Activated CD8-positive, alpha-beta T cell treated with anti-CD3 and anti-CD28 coated beads, Interleukin-2, amount 10 ng/mL, durations not matched to agents 7 days and 5 days (primary cell): ENCODE measurements around the gene USP53. TPM values are rescaled to one million over a fixed set of nuclear protein-coding genes. Genes with fewer than 3 reads are reported as not detected.
A peak's percentile ranks its signal among the peaks of the same experiment; 100 is the strongest.
"Not testable (repeated sequence)": the region's sequence is repeated elsewhere in the genome, so short reads cannot be mapped to it uniquely, and the experiment has no call there.

Experiments used
- ATAC-seq: fragments of 150-1000 bp; cut with Tn5 transposase; one replicate; pipeline ENCODE4 v1.10.0; 2021; ENCODE audit warnings: moderate library complexity
- CTCF ChIA-PET: fragments of 350-600 bp; sonication (Branson Sonifier 250); formaldehyde crosslinking; loops from one replicate; lab custom pipeline; 2021; ENCODE audit warnings: antibody characterized with exemption; lab: Charles Lee
- POLR2A ChIA-PET: fragments of 350-600 bp; sonication (Branson Sonifier 250); formaldehyde crosslinking; loops from one replicate; lab custom pipeline; 2021; ENCODE audit warnings: antibody characterized with exemption; lab: Charles Lee
- DNase-seq: peaks from one replicate; pipeline ENCODE4 v3.0.0-alpha.2; 2020
- H3K27ac Mint-ChIP-seq: one replicate; pipeline ENCODE4 v1.8.0; 2021; ENCODE audit warnings: mild to moderate bottlenecking, mixed read lengths
- H3K27me3 Mint-ChIP-seq: one replicate; pipeline ENCODE4 v1.8.0; 2021; ENCODE audit warnings: low read depth, mixed read lengths
- H3K36me3 Mint-ChIP-seq: one replicate; pipeline ENCODE4 v1.8.0; 2021; ENCODE audit warnings: low read depth, mixed read lengths
- H3K4me1 Mint-ChIP-seq: one replicate; pipeline ENCODE4 v1.8.0; 2021; ENCODE audit warnings: low read depth, mixed read lengths
- H3K4me3 Mint-ChIP-seq: one replicate; pipeline ENCODE4 v1.8.0; 2021; ENCODE audit warnings: mild to moderate bottlenecking, mixed read lengths
- H3K9me3 Mint-ChIP-seq: one replicate; pipeline ENCODE4 v1.8.0; 2022; ENCODE audit warnings: mixed read lengths; ENCODE audit not compliant: insufficient read depth
- total RNA-seq, 2 experiments: library from RNA; stranded (reverse); gene quantifications; one replicate each; pipeline ENCODE4 v1.2.3, GENCODE V29; 2021

USP53 gene
- 10 to 100 TPM in 1 of 2 experiments, 1 to 10 TPM in 1; 10.0 to 10.1 TPM for total RNA-seq

GRCh38 chr4:119212234-119212963, at the start of gene USP53:
TSS of gene USP53 (plus strand) at chr4:119212713. CDS start at chr4:119239760, 27,047 bp downstream.
- Mint-ChIP-seq H3K27me3 (no peaks in the 10 kb centered on the region), H3K9me3 (no peaks in the 10 kb centered on the region), H3K27ac (peak within 1 kb of the TSS; percentile 88), H3K36me3 (peaks cover 4% of the 10 kb centered on the region), H3K4me1 (peaks cover 36% of the 10 kb centered on the region), H3K4me3 (peak within 1 kb of the TSS; percentile 97)
- ChIA-PET CTCF (interaction anchor here (0.7 to 6.4 kb wide), 19 partner anchors 11 to 246 kb away, joined by 3 to 53 read pairs (median 3); a partner anchor contains a TSS), POLR2A (interaction anchor here (0.9 to 3.0 kb wide), 13 partner anchors 9 to 351 kb away, joined by 3 to 29 read pairs (median 4); a partner anchor contains a TSS)
- DNase-seq: peak; percentile 98
- peak; percentile 96 for ATAC-seq

- Mint-ChIP-seq H3K27ac (no peak overlapping the region), H3K27me3 (peaks cover 8% of the 10 kb centered on the region), H3K4me3 (no peak overlapping the region), H3K36me3 (no peaks in the 10 kb centered on the region), H3K4me1 (no peaks in the 10 kb centered on the region), H3K9me3 (no peaks in the 10 kb centered on the region)
- CTCF ChIA-PET: no interaction called here
- DNase-seq (no peak), ATAC-seq (no peak)
- POLR2A ChIA-PET: no interaction called here
Measured at GRCh38 chr4:119165767-119166166, 46.7 kb upstream of the USP53 start.

- H3K36me3 Mint-ChIP-seq: no peaks in the 10 kb centered on the region
- H3K9me3 Mint-ChIP-seq: no peaks in the 10 kb centered on the region
- CTCF ChIA-PET: interaction anchor here (0.8 kb wide), 1 partner anchor 9 kb away, joined by 3 read pairs; no protein-coding TSS in a partner anchor
Measured at GRCh38 chr4:119170195-119170594, 42.3 kb upstream of the USP53 start.

GRCh38 chr4:119172223-119172622, 40.3 kb upstream of the USP53 start:
- CTCF ChIA-PET: no interaction called here
- Mint-ChIP-seq H3K4me3 (no peak overlapping the region), H3K36me3 (no peaks in the 10 kb centered on the region), H3K9me3 (no peaks in the 10 kb centered on the region), H3K27me3 (no peaks in the 10 kb centered on the region), H3K4me1 (no peaks in the 10 kb centered on the region), H3K27ac (no peak overlapping the region)
- POLR2A ChIA-PET: no interaction called here
- ATAC-seq: no peak
- DNase-seq: no peak

More at GRCh38 chr4:119170195-119170594, 42.3 kb upstream of the USP53 start:
- Mint-ChIP-seq H3K27ac (no peak overlapping the region), H3K27me3 (no peaks in the 10 kb centered on the region), H3K4me1 (no peaks in the 10 kb centered on the region), H3K4me3 (no peak overlapping the region)
- DNase-seq (no peak), ATAC-seq (no peak)
- POLR2A ChIA-PET: no interaction called here

- H3K27me3 Mint-ChIP-seq, H3K36me3 Mint-ChIP-seq, H3K9me3 Mint-ChIP-seq, H3K27ac Mint-ChIP-seq, POLR2A ChIA-PET, H3K4me3 Mint-ChIP-seq, ATAC-seq, CTCF ChIA-PET, H3K4me1 Mint-ChIP-seq, DNase-seq: not testable (repeated sequence)
Measured at GRCh38 chr4:119173729-119174361, 38.7 kb upstream of the USP53 start.

- H3K27ac Mint-ChIP-seq: no peak overlapping the region
- ATAC-seq (no peak), DNase-seq (no peak)
- H3K9me3 Mint-ChIP-seq: no peaks in the 10 kb centered on the region
- H3K4me3 Mint-ChIP-seq: no peak overlapping the region
- no peaks in the 10 kb centered on the region for H3K4me1 Mint-ChIP-seq
- peaks cover 3% of the 10 kb centered on the region for H3K27me3 Mint-ChIP-seq
- CTCF ChIA-PET: interaction anchor here (1.1 kb wide), 1 partner anchor 9 kb away, joined by 3 read pairs; no protein-coding TSS in a partner anchor
- H3K36me3 Mint-ChIP-seq: no peaks in the 10 kb centered on the region
- POLR2A ChIA-PET: no interaction called here
Measured at GRCh38 chr4:119179011-119179410, 33.5 kb upstream of the USP53 start.

GRCh38 chr4:119184128-119184527, 28.4 kb upstream of the USP53 start:
- DNase-seq (no peak), ATAC-seq (no peak)
- H3K27me3 Mint-ChIP-seq: no peaks in the 10 kb centered on the region
- no peak overlapping the region for H3K4me3 Mint-ChIP-seq
- no peaks in the 10 kb centered on the region for H3K9me3 Mint-ChIP-seq
- ChIA-PET POLR2A (no interaction called here), CTCF (no interaction called here)
- no peaks in the 10 kb centered on the region for H3K36me3 Mint-ChIP-seq
- H3K27ac Mint-ChIP-seq: no peak overlapping the region
- H3K4me1 Mint-ChIP-seq: no peaks in the 10 kb centered on the region

- H3K36me3 Mint-ChIP-seq: no peaks in the 10 kb centered on the region
- POLR2A ChIA-PET: no interaction called here
- DNase-seq (no peak), ATAC-seq (no peak)
- H3K9me3 Mint-ChIP-seq: no peaks in the 10 kb centered on the region
- H3K27me3 Mint-ChIP-seq: no peaks in the 10 kb centered on the region
- H3K4me1 Mint-ChIP-seq: peaks cover 3% of the 10 kb centered on the region
- no peak overlapping the region for H3K27ac Mint-ChIP-seq
- H3K4me3 Mint-ChIP-seq: no peak overlapping the region
- CTCF ChIA-PET: interaction anchor here (0.8 kb wide), 1 partner anchor 13 kb away, joined by 3 read pairs; no protein-coding TSS in a partner anchor
Measured at GRCh38 chr4:119189638-119190037, 22.9 kb upstream of the USP53 start.

GRCh38 chr4:119190354-119190753, 22.2 kb upstream of the USP53 start:
- Mint-ChIP-seq H3K27me3 (no peaks in the 10 kb centered on the region), H3K36me3 (no peaks in the 10 kb centered on the region), H3K27ac (no peak overlapping the region), H3K4me3 (no peak overlapping the region), H3K4me1 (peaks cover 3% of the 10 kb centered on the region), H3K9me3 (no peaks in the 10 kb centered on the region)
- DNase-seq (no peak), ATAC-seq (no peak)
- ChIA-PET CTCF (no interaction called here), POLR2A (no interaction called here)

GRCh38 chr4:119191505-119191904, 21.0 kb upstream of the USP53 start:
- no peaks in the 10 kb centered on the region for H3K9me3 Mint-ChIP-seq
- H3K27me3 Mint-ChIP-seq: no peaks in the 10 kb centered on the region
- no peak overlapping the region for H3K27ac Mint-ChIP-seq
- POLR2A ChIA-PET: no interaction called here
- no peak for ATAC-seq
- no peaks in the 10 kb centered on the region for H3K36me3 Mint-ChIP-seq
- no peak overlapping the region for H3K4me3 Mint-ChIP-seq
- no peak for DNase-seq
- CTCF ChIA-PET: no interaction called here
- H3K4me1 Mint-ChIP-seq: peaks cover 3% of the 10 kb centered on the region

GRCh38 chr4:119197772-119198212, 14.7 kb upstream of the USP53 start:
- H3K4me3 Mint-ChIP-seq: no peak overlapping the region
- H3K4me1 Mint-ChIP-seq: no peaks in the 10 kb centered on the region
- CTCF ChIA-PET: no interaction called here
- no peaks in the 10 kb centered on the region for H3K27me3 Mint-ChIP-seq
- H3K9me3 Mint-ChIP-seq: no peaks in the 10 kb centered on the region
- peaks cover 2% of the 10 kb centered on the region for H3K36me3 Mint-ChIP-seq
- DNase-seq (no peak), ATAC-seq (no peak)
- H3K27ac Mint-ChIP-seq: no peak overlapping the region
- POLR2A ChIA-PET: no interaction called here

GRCh38 chr4:119204916-119205315, 7.6 kb upstream of the USP53 start:
- H3K9me3 Mint-ChIP-seq: no peaks in the 10 kb centered on the region
- peak overlapping the region; percentile 24 for H3K4me3 Mint-ChIP-seq
- peaks cover 4% of the 10 kb centered on the region for H3K36me3 Mint-ChIP-seq
- H3K27ac Mint-ChIP-seq: peak overlapping the region; percentile 48
- H3K27me3 Mint-ChIP-seq: no peaks in the 10 kb centered on the region
- ATAC-seq (no peak), DNase-seq (no peak)
- ChIA-PET CTCF (no interaction called here), POLR2A (no interaction called here)
- H3K4me1 Mint-ChIP-seq: peaks cover 27% of the 10 kb centered on the region
